GM18498 (cell line): ENCODE results near the gene TIGAR.

Experiments used
- ATAC-seq: cut with Tn5 transposase; IDR thresholded peaks from one replicate; pipeline ENCODE4 v1.9.1; 2021; ENCODE audit warnings: mild to moderate bottlenecking, moderate library complexity; ENCODE audit not compliant: unreplicated experiment

The TIGAR gene

GRCh38 chr12:4370265-4370664, 49.3 kb downstream of the TIGAR start:
- no peak for ATAC-seq

GRCh38 chr12:4372653-4373052, 51.6 kb downstream of the TIGAR start:
- ATAC-seq = no peak

GRCh38 chr12:4375449-4375848, 54.4 kb downstream of the TIGAR start:
- ATAC-seq = no peak

GRCh38 chr12:4378772-4379171, 57.8 kb downstream of the TIGAR start:
- ATAC-seq = no peak

- no peak for ATAC-seq
These were observed 58.4 kb downstream of the TIGAR start, which contains the start of gene FGF23 for GRCh38 chr12:4379405-4379804. FGF23 (minus strand) TSS chr12:4379712; CDS start chr12:4379582, 130 bp downstream.

GRCh38 chr12:4380332-4380731, 59.3 kb downstream of the TIGAR start:
- ATAC-seq = no peak

GRCh38 chr12:4383304-4383865, 62.4 kb downstream of the TIGAR start:
- no peak for ATAC-seq

- ATAC-seq = no peak
These were observed 65.8 kb downstream of the TIGAR start for GRCh38 chr12:4386801-4387200.

GRCh38 chr12:4387607-4388006, 66.6 kb downstream of the TIGAR start:
- no peak for ATAC-seq

GRCh38 chr12:4388032-4388431, 67.0 kb downstream of the TIGAR start:
- ATAC-seq = no peak

GRCh38 chr12:4388662-4389061, 67.6 kb downstream of the TIGAR start:
- no peak for ATAC-seq

GRCh38 chr12:4392223-4392742, 71.3 kb downstream of the TIGAR start:
- ATAC-seq = no peak

GRCh38 chr12:4393211-4393610, 72.2 kb downstream of the TIGAR start:
- no peak for ATAC-seq

- no peak for ATAC-seq
These were observed 74.8 kb downstream of the TIGAR start for GRCh38 chr12:4395818-4396217.

- no peak for ATAC-seq
These were observed 80.1 kb downstream of the TIGAR start for GRCh38 chr12:4401117-4401516.

- no peak for ATAC-seq
These were observed 82.0 kb downstream of the TIGAR start for GRCh38 chr12:4402996-4403395.
